NCI-H187 (cell line): ENCODE results near the gene PEX26.
"Not testable (repeated sequence)": the region's sequence is repeated elsewhere in the genome, so short reads cannot be mapped to it uniquely, and the experiment has no call there.

Experiments used
- DNase-seq, 2 experiments: peaks; one replicate each; lab custom pipeline; 2025; lab: John Stamatoyannopoulos, UW

PEX26 gene

DNA sequence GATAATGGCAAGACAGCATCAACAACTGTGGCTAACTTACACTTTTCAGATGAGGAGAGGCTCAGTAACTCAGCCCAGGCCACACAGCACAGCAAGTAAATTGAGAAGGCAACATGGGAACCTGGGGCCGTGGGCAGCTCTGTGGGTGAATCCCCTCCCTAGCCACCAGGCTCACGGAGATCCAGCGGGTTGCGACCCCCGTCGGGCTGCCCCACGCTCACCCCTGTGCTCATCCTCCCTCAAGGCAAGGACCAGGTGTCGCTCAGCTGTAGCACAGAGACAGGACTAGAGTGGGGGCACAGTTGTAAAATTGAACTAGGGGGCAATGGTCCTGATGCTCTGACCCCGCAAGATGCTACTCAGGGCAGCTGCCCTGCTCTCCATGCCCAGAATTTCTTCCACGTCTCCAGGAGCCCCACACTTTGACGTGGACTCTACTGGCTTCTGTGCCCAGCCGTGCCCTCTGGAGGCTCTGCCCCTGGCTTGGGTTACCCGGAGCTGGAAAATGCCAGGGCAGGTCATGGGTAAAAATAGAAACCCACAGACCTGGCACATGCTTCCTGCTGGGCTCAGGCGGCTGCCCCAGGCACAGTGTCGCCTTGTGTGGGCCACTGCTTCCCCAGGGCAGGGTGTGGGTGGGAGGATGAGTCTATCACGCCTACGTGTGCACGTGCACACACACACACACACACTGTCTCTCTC is 41.8 kb downstream of the PEX26 start:
- DNase-seq = no peak

- no peak for DNase-seq
Observed at GRCh38 chr22:18120857-18121256, 43.1 kb downstream of the PEX26 start.

- no peak for DNase-seq
Observed at GRCh38 chr22:18121506-18121905, 43.7 kb downstream of the PEX26 start.

- DNase-seq = no peak
Observed at GRCh38 chr22:18121954-18122554, 44.3 kb downstream of the PEX26 start.

- not testable (repeated sequence) for DNase-seq
Observed at GRCh38 chr22:18123476-18124025, 45.8 kb downstream of the PEX26 start.

GRCh38 chr22:18126606-18127005 is 48.8 kb downstream of the PEX26 start:
- DNase-seq = no peak

- no peak for DNase-seq
Observed at GRCh38 chr22:18130018-18130417, 52.2 kb downstream of the PEX26 start.

DNA sequence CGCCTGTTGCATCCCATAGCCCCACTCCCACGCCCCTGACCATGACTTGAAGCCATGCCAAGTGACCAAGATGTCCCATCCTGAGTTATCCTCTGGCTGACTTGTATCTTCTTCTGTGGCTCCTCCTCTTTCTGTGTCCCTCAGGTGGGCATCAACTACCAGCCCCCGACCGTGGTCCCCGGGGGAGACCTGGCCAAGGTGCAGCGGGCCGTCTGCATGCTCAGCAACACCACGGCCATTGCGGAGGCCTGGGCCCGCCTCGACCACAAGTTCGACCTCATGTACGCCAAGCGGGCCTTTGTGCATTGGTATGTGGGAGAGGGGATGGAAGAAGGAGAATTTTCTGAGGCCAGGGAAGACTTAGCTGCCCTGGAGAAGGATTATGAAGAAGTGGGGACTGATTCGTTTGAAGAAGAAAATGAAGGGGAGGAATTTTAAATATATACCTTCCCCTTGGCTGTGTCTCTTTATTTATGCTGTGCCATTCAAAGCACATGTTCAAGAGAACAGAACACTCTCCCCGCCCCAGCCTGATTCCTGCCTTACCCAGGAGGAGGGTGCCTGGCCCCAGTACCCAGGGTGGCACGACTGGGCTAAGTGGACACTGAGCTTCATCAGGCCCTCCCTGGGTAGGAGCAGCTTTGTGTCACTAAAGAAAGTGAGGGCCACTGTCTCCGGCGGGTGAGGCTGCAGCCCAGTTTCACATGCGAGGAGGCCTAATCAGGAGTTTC is 53.1 kb downstream of the PEX26 start:
- DNase-seq = no peak

DNA sequence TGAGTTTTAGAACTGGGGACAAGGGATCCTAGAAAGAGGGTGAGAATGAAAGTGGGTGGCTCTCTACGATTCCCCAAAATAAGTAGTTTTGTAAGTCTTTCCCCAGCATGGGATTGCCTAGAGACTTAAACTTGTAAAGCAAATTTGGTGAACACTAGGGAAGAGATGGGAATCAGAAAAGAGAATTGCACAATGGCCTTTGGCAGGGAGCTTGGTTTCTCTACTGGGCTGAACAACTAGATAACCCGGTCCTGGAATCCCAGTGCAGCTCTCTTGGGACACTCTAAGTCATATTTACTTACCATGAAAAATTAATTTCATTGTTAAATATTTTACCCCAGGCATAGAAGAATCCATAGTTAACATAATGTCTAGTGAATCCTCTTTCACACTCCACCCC is 55.7 kb downstream of the PEX26 start:
- no peak for DNase-seq

DNA sequence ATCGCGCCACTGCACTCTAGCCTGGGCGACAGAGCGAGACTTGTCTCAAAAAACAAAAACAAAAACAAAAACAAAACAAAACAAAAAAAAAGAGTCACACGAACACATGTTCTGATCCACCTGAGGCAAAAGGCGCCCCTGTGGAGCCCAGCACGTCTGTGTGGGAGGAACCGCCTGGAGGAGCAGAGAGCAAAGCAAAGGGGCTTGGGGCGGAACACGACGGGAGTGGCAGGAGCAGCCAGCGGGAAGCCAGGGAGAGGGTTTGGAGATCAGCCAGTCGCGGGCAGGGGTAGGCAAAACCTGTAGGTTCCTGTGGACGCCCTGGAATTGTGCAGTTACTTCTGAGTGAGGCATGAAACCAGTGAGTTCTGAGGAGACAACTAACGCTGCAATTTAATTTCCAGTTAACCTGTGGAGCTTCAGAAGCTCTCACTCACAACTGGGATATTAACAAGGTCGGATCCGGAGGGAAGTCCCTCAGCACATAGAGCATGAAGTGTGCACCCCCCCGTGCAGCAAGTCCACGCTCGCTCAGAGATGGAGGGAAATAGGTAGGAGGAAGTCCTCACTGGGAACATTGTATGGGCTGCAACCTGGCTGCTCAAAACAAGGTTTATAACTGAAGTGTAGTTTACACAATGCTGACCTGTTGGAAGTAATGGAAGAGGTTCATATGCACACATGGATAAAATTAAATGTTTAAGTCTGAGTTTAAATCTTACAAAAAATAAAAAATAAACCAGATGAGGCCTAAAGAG is 59.0 kb downstream of the PEX26 start:
- DNase-seq = no peak

- DNase-seq = not testable (repeated sequence)
Observed at GRCh38 chr22:18141004-18141403, 63.2 kb downstream of the PEX26 start.

GRCh38 chr22:18144105-18144504 is 66.3 kb downstream of the PEX26 start:
- no peak for DNase-seq

DNA sequence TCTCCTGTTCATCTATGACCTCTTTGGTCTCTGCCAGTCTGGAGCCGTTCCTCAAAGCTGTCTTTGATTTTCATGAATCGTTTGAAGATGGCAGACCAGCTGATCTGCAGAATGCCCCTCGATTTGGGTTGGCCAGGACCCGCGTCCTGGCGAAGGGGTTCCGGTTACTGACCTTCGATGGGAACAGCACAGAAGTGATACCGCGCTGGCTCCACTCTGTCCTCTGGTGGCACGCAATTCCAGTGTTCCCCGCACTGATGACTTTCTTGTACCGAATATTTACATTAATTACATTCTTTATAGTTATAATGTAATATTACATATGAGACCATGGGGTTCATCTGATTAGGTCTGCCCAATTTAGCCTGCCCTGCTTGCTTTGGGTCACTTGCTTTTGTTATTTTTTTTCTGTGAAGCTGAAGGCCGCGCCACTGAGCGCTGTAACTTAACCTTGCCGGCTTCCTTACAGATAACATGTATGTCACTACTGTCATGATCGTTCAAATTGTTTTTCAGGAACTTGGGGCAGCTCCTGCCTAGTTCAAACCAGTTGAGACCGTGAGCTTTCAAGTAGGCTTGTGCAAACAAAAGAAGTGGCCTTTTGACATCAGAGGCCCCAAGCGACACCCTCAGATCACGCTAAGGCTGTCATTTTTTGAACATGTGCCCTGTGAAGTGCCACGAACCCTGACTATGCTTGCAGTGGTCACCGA is 68.0 kb downstream of the PEX26 start:
- DNase-seq = no peak

- no peak for DNase-seq
Observed at GRCh38 chr22:18146389-18146753, 68.6 kb downstream of the PEX26 start.

- DNase-seq = no peak
Observed at GRCh38 chr22:18147791-18148190, 70.0 kb downstream of the PEX26 start.

GRCh38 chr22:18148293-18148965 is 70.6 kb downstream of the PEX26 start:
- no peak for DNase-seq

GRCh38 chr22:18152519-18152918 is 74.7 kb downstream of the PEX26 start:
- no peak for DNase-seq

GRCh38 chr22:18154821-18155390 is 77.1 kb downstream of the PEX26 start:
- DNase-seq = no peak
